Bronchial epithelial cell (primary cell): ENCODE data around the gene TMEM164. TPM values are rescaled to one million over a fixed set of nuclear protein-coding genes. Genes with fewer than 3 reads are reported as not detected.

ENCODE experiments used
- DNase-seq: peaks from one replicate; pipeline ENCODE4 v3.0.0-alpha.2; 2010; ENCODE audit warnings: low read depth
- FAIRE-seq: peaks from 2 replicates; lab custom pipeline; 2011; peaks lifted over from hg19 to GRCh38; lab: Jason Lieb, UNC
- H3K27me3 ChIP-seq: 2 replicates; pipeline ENCODE4 v1.5.1; 2011; ENCODE audit warnings: low read length; ENCODE audit not compliant: control insufficient read depth, insufficient read depth
- H3K36me3 ChIP-seq: 2 replicates; pipeline ENCODE4 v1.5.1; 2011; ENCODE audit warnings: low read length; ENCODE audit not compliant: control insufficient read depth, insufficient read depth
- H3K4me3 ChIP-seq: 2 replicates; pipeline ENCODE4 v1.5.1; 2011; ENCODE audit warnings: mild to moderate bottlenecking, low read depth, low read length, control low read depth
- CTCF ChIP-seq: IDR thresholded peaks from 2 replicates; pipeline ENCODE4 v1.5.1; 2011; ENCODE audit warnings: mild to moderate bottlenecking, moderate library complexity, low read length, control low read depth, inconsistent platforms; ENCODE audit not compliant: insufficient read depth, severe bottlenecking
- total RNA-seq: library from RNA; depleted of rRNA; stranded (reverse); fragments of >200 nt; gene quantifications from 2 replicates; pipeline ENCODE4 v1.2.1, GENCODE V29; 2014

The TMEM164 gene
- total RNA-seq, 1 donor from 2014 or later, result 20.3 TPM

GRCh38 chrX:110180176-110180927 is 177.4 kb downstream of the TMEM164 start:
- peak; percentile 75 for DNase-seq
- Histone ChIP-seq H3K27me3 (no peaks in the 10 kb centered on the region), H3K36me3 (no peaks in the 10 kb centered on the region), H3K4me3 (no peak overlapping the region)
- peak; percentile 82 for FAIRE-seq
- TF ChIP-seq CTCF, result no peak

- TF ChIP-seq CTCF, result no peak
- Histone ChIP-seq H3K27me3 (no peaks in the 10 kb centered on the region), H3K36me3 (no peaks in the 10 kb centered on the region), H3K4me3 (no peak overlapping the region)
- FAIRE-seq (no peak), DNase-seq (peak; percentile 41)
Measured at GRCh38 chrX:110180928-110181310, 178.0 kb downstream of the TMEM164 start.

- Histone ChIP-seq H3K27me3 (no peaks in the 10 kb centered on the region), H3K36me3 (no peaks in the 10 kb centered on the region), H3K4me3 (no peak overlapping the region)
- no peak for DNase-seq
- FAIRE-seq, result no peak
- TF ChIP-seq CTCF, result no peak
Measured at GRCh38 chrX:110181459-110182137, 178.7 kb downstream of the TMEM164 start.

GRCh38 chrX:110182362-110182761 is 179.4 kb downstream of the TMEM164 start:
- peak; percentile 53 for DNase-seq
- H3K36me3 ChIP-seq, result no peaks in the 10 kb centered on the region

GRCh38 chrX:110182865-110183264 is 180.0 kb downstream of the TMEM164 start:
- no peak for TF ChIP-seq CTCF
- DNase-seq, result no peak
- H3K36me3 ChIP-seq, result no peaks in the 10 kb centered on the region
- no peaks in the 10 kb centered on the region for H3K27me3 ChIP-seq
- H3K4me3 ChIP-seq, result no peak overlapping the region
- no peak for FAIRE-seq

More at GRCh38 chrX:110182362-110182761, 179.4 kb downstream of the TMEM164 start:
- peak; percentile 68 for FAIRE-seq
- Histone ChIP-seq H3K4me3 (no peak overlapping the region), H3K27me3 (no peaks in the 10 kb centered on the region)
- no peak for TF ChIP-seq CTCF
